K562 (cell line): Measurements from ENCODE around the gene MAP3K20. TPM values are rescaled to one million over a fixed set of nuclear protein-coding genes. Genes with fewer than 3 reads are reported as not detected.

ENCODE experiments used
- BRD4 ChIP-seq: fragments of 200-600 bp; sonication (generic); IDR thresholded peaks from 2 replicates; pipeline ENCODE4 v1.6.1; 2017; ENCODE audit warnings: inconsistent platforms
- BRF1 ChIP-seq: IDR thresholded peaks from 3 replicates; pipeline ENCODE4 v1.6.1; 2011; ENCODE audit warnings: borderline replicate concordance, mild to moderate bottlenecking; ENCODE audit not compliant: insufficient read length; ENCODE audit errors: extremely low read depth
- E2F3 ChIP-seq: fragments of 250-450 bp; sonication (Bioruptor Pico); IDR thresholded peaks from 2 replicates; pipeline ENCODE4 v1.4.0; 2020; ENCODE audit warnings: mild to moderate bottlenecking
- FOXM1 ChIP-seq, 2 experiments: fragments of 450-650 bp in 1 of 2; sonication (generic) in 1 of 2; formaldehyde crosslinking in 1 of 2; IDR thresholded peaks; 2 replicates each; pipeline versions ENCODE4 v1.6.1 to v1.9.0; 2017 to 2022; ENCODE audit warnings: low read depth in 2 of 2, mild to moderate bottlenecking in 2 of 2, missing genetic modification reagents in 1 of 2, moderate library complexity in 1 of 2
- GATAD2B ChIP-seq: fragments of 450-650 bp; IDR thresholded peaks from 2 replicates; pipeline ENCODE4 v1.6.1; 2017; ENCODE audit warnings: mild to moderate bottlenecking, borderline replicate concordance
- HNRNPLL ChIP-seq: fragments of 200-400 bp; formaldehyde crosslinking; IDR thresholded peaks from 2 replicates; pipeline ENCODE4 v1.6.1; 2017; ENCODE audit warnings: low read length, low read depth, mild to moderate bottlenecking; ENCODE audit not compliant: poor library complexity, severe bottlenecking
- KLF1 ChIP-seq: fragments of 450-650 bp; IDR thresholded peaks from 2 replicates; pipeline ENCODE4 v1.6.1; 2016; ENCODE audit warnings: missing genetic modification characterization, missing compliant biosample characterization
- L3MBTL2 ChIP-seq: fragments of 450-650 bp; IDR thresholded peaks from 2 replicates; pipeline ENCODE4 v1.6.1; 2016; ENCODE audit warnings: mild to moderate bottlenecking, moderate library complexity
- LARP7 ChIP-seq: fragments of 450-650 bp; IDR thresholded peaks from 2 replicates; pipeline ENCODE4 v1.6.1; 2016
- MYC ChIP-seq, 2 experiments: fragments of 250-450 bp in 1 of 2; sonication (Bioruptor Pico) in 1 of 2; IDR thresholded peaks; 2 replicates each; pipeline versions ENCODE4 v1.5.1 to v1.6.1; 2012 to 2021; ENCODE audit warnings: low read depth in 2 of 2, borderline replicate concordance in 1 of 2, improper control_type of control experiment in 1 of 2, low read length in 1 of 2, mild to moderate bottlenecking in 1 of 2, moderate library complexity in 1 of 2
- NFE2L1 ChIP-seq: fragments of 450-650 bp; IDR thresholded peaks from 2 replicates; pipeline ENCODE4 v1.6.1; 2016; ENCODE audit warnings: missing genetic modification characterization, low read depth, mild to moderate bottlenecking, missing compliant biosample characterization, moderate library complexity, borderline replicate concordance
- NFIC ChIP-seq: fragments of 450-650 bp; IDR thresholded peaks from 2 replicates; pipeline ENCODE4 v1.6.1; 2017; ENCODE audit warnings: mild to moderate bottlenecking, inconsistent platforms
- NONO ChIP-seq, 2 experiments: fragments of 200-400 bp in 1 of 2; fragments of 450-650 bp in 1 of 2; formaldehyde crosslinking in 1 of 2; IDR thresholded peaks; 2 replicates each; pipeline ENCODE4 v1.6.1; 2017; ENCODE audit warnings: low read depth in 2 of 2, mild to moderate bottlenecking in 2 of 2, moderate library complexity in 2 of 2, low read length in 1 of 2
- PCBP2 ChIP-seq: fragments of 200-400 bp; formaldehyde crosslinking; IDR thresholded peaks from 2 replicates; pipeline ENCODE4 v1.6.1; 2018; ENCODE audit warnings: low read length, low read depth, mild to moderate bottlenecking, moderate library complexity; ENCODE audit not compliant: poor library complexity, severe bottlenecking
- RBM25 ChIP-seq: fragments of 200-400 bp; formaldehyde crosslinking; IDR thresholded peaks from 2 replicates; pipeline ENCODE4 v1.6.1; 2018; ENCODE audit warnings: low read length, low read depth, moderate library complexity; ENCODE audit not compliant: severe bottlenecking
- RUNX1 ChIP-seq: sonication (generic); IDR thresholded peaks from 2 replicates; pipeline ENCODE4 v1.6.1; 2016; ENCODE audit warnings: antibody characterized with exemption, low read depth
- SIN3B ChIP-seq: fragments of 450-650 bp; IDR thresholded peaks from 2 replicates; pipeline ENCODE4 v1.6.1; 2017; ENCODE audit warnings: low read depth, mild to moderate bottlenecking, moderate library complexity
- TGIF2 ChIP-seq: sonication (generic); formaldehyde crosslinking; IDR thresholded peaks from 2 replicates; pipeline ENCODE4 v1.8.1; 2022; ENCODE audit warnings: mild to moderate bottlenecking, missing genetic modification reagents, moderate library complexity
- U2AF1 ChIP-seq: fragments of 200-400 bp; formaldehyde crosslinking; optimal IDR thresholded peaks from 2 replicates; pipeline ENCODE3; 2017; ENCODE audit warnings: mild to moderate bottlenecking, low read depth, low read length, moderate library complexity
- ZNF644 ChIP-seq: fragments of 200-800 bp; sonication (Bioruptor generic); IDR thresholded peaks from 2 replicates; pipeline ENCODE4 v1.6.1; 2016; ENCODE audit warnings: low read depth, missing genetic modification characterization, missing compliant biosample characterization
- polyA plus RNA-seq, 8 experiments: library from polyadenylated mRNA; depleted of rRNA in 4 of 8; stranded (reverse) in 5 of 8; unstranded in 3 of 8; fragments of >200 nt; fragmentation: Nextera tagmentation in 2 of 8; fragmentation: Illumina TruSeq in 1 of 8; extraction: Ambion mirVana in 2 of 8; extraction: Trizol in 1 of 8; gene quantifications; 2 replicates each; pipeline versions ENCODE4 v1.2.1 to v1.2.3, GENCODE V29; 2011 to 2014; ENCODE audit warnings: inconsistent platforms in 1 of 8, missing spikeins in 1 of 8
- total RNA-seq, 7 experiments: library from RNA; depleted of rRNA in 6 of 7; stranded (reverse); fragments of >200 nt in 6 of 7; fragmentation: Illumina TruSeq in 2 of 7; extraction: Trizol in 2 of 7; gene quantifications; 2 replicates each; pipeline versions ENCODE4 v1.2.1 to v1.2.3, GENCODE V29; 2011 to 2021; ENCODE audit warnings: low replicate concordance in 1 of 7
- TF ChIP-seq, protein P1 (sequence below): fragments of 450-650 bp; IDR thresholded peaks from 2 replicates; pipeline ENCODE4 v1.6.1; 2018; ENCODE audit not compliant: partially characterized antibody
- TF ChIP-seq, protein P2 (sequence below): fragments of 450-650 bp; formaldehyde crosslinking; IDR thresholded peaks from 2 replicates; pipeline ENCODE4 v1.4.0; 2020; ENCODE audit warnings: mild to moderate bottlenecking, moderate library complexity

Gene MAP3K20
- total and polyA plus RNA-seq, 9 of the 15 experiments (the other 6 are each of a cell fraction or from before 2014, with no cell fraction given) = 9.8 to 34.2 (median 27.3) TPM

DNA sequence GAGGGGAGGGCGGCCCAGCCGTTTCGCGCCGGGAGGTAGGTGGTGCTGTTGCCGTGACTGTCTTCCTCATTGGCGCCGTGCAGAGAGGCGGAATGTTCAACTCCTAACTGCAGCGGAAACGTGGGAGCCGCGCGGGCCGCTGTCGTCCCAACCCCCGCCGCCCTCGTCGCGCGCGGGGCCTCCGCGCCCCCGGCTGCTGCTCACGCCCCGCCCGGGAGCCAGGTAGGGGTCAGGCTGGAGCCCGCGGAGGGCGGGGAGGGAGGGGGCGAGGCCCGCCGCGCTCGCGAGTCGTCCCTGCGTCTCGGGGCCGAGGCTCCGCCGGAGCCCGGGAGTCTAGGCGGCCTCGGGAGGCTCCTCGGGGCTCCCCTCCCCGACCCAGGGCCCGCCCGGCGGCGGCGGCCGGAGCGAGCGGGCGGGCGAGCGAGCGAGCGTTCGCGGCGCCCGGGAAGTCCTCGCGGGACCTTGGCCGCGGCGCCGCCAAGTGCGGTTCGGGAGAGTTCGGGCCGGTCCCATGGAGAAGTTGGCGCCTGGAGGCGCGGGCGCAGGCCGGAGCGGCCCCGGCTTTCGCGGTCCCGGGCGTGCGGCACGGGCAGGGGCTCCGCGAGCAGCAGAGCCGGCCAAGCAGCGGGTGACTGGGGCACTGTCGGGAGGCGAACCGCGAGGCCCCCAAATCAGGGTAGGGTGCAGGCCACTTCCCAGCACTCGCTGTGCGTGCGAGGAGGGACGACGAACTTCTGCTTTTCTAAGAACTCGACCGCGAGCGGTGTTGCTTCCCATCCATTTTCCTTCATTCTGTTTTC is at the start of gene MAP3K20 (continued):
- TF ChIP-seq, protein P1, sequence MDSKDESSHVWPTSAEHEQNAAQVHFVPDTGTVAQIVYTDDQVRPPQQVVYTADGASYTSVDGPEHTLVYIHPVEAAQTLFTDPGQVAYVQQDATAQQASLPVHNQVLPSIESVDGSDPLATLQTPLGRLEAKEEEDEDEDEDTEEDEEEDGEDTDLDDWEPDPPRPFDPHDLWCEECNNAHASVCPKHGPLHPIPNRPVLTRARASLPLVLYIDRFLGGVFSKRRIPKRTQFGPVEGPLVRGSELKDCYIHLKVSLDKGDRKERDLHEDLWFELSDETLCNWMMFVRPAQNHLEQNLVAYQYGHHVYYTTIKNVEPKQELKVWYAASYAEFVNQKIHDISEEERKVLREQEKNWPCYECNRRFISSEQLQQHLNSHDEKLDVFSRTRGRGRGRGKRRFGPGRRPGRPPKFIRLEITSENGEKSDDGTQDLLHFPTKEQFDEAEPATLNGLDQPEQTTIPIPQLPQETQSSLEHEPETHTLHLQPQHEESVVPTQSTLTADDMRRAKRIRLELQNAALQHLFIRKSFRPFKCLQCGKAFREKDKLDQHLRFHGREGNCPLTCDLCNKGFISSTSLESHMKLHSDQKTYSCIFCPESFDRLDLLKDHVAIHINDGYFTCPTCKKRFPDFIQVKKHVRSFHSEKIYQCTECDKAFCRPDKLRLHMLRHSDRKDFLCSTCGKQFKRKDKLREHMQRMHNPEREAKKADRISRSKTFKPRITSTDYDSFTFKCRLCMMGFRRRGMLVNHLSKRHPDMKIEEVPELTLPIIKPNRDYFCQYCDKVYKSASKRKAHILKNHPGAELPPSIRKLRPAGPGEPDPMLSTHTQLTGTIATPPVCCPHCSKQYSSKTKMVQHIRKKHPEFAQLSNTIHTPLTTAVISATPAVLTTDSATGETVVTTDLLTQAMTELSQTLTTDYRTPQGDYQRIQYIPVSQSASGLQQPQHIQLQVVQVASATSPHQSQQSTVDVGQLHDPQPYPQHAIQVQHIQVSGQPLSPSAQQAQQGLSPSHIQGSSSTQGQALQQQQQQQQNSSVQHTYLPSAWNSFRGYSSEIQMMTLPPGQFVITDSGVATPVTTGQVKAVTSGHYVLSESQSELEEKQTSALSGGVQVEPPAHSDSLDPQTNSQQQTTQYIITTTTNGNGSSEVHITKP = peak; percentile 39
- TF ChIP-seq E2F3 = no peak; the same call in 1 of the 2 replicates
- TF ChIP-seq PCBP2 = no peak
- TF ChIP-seq NFE2L1 (tag) = no peak
- peak; percentile 52 for TF ChIP-seq HNRNPLL
- TF ChIP-seq MYC (IDR thresholded peaks at IDR 0.05; ENCODE audit: low read depth, low read length) = peak; percentile 59
- TF ChIP-seq MYC (CRISPR knock-in tag; IDR thresholded peaks at IDR 0.05; ENCODE audit: borderline replicate concordance, low read depth) = no peak
- TF ChIP-seq NONO (IDR thresholded peaks at IDR 0.05; ENCODE audit: low read depth in 2 of 2, low read length in 1 of 2) = peak; percentile 46 to 87; a peak in 3 of 4 replicates
- TF ChIP-seq BRF1 = no peak
- TF ChIP-seq ZNF644 (tag) = 0 out of 2 replicates have a peak, but pooled peaks have one; percentile 42
- TF ChIP-seq NFIC = peak; percentile 16; the same call in 1 of the 2 replicates
- no peak for TF ChIP-seq FOXM1 (IDR thresholded peaks at IDR 0.05; ENCODE audit: low read depth)
- peak; percentile 42; the same call in 1 of the 2 replicates for TF ChIP-seq FOXM1 (CRISPR knock-in tag; IDR thresholded peaks at IDR 0.05; ENCODE audit: low read depth)
- peak; percentile 44; the same call in 1 of the 2 replicates for TF ChIP-seq KLF1 (tag)
- TF ChIP-seq SIN3B = peak; percentile 38; the same call in 1 of the 2 replicates
- TF ChIP-seq LARP7 = no peak
- peak; percentile 45; the same call in 1 of the 2 replicates for TF ChIP-seq BRD4
- TF ChIP-seq TGIF2 (CRISPR knock-in tag) = 0 out of 2 replicates have a peak, but pooled peaks have one; percentile 32
- TF ChIP-seq RUNX1 = 0 out of 2 replicates have a peak, but pooled peaks have one; percentile 15
- TF ChIP-seq U2AF1 = peak; percentile 93
- TF ChIP-seq L3MBTL2 = peak; percentile 70
- TF ChIP-seq, protein P2, sequence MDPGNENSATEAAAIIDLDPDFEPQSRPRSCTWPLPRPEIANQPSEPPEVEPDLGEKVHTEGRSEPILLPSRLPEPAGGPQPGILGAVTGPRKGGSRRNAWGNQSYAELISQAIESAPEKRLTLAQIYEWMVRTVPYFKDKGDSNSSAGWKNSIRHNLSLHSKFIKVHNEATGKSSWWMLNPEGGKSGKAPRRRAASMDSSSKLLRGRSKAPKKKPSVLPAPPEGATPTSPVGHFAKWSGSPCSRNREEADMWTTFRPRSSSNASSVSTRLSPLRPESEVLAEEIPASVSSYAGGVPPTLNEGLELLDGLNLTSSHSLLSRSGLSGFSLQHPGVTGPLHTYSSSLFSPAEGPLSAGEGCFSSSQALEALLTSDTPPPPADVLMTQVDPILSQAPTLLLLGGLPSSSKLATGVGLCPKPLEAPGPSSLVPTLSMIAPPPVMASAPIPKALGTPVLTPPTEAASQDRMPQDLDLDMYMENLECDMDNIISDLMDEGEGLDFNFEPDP (CRISPR knock-in tag) = no peak
- TF ChIP-seq RBM25 = peak; percentile 48
- TF ChIP-seq GATAD2B = peak; percentile 94
